ENCODE measurements around the gene TAB3. TPM values are rescaled to one million over a fixed set of nuclear protein-coding genes. Genes with fewer than 3 reads are reported as not detected.
"Not testable (repeated sequence)": the region's sequence is repeated elsewhere in the genome, so short reads cannot be mapped to it uniquely, and the experiment has no call there.

The TAB3 gene
- total RNA-seq, 4 donors from 2014 or later: 21.2 to 51.2 (median 39.2) TPM

GRCh38 chrX:30806187-30806728 is 82.8 kb downstream of the TAB3 start:
- DNase-seq: no peak
- H3K4me3 ChIP-seq: no peak overlapping the region
- TF ChIP-seq POLR2A (IDR thresholded peaks at IDR 0.05): no peak
- TF ChIP-seq, protein P1, sequence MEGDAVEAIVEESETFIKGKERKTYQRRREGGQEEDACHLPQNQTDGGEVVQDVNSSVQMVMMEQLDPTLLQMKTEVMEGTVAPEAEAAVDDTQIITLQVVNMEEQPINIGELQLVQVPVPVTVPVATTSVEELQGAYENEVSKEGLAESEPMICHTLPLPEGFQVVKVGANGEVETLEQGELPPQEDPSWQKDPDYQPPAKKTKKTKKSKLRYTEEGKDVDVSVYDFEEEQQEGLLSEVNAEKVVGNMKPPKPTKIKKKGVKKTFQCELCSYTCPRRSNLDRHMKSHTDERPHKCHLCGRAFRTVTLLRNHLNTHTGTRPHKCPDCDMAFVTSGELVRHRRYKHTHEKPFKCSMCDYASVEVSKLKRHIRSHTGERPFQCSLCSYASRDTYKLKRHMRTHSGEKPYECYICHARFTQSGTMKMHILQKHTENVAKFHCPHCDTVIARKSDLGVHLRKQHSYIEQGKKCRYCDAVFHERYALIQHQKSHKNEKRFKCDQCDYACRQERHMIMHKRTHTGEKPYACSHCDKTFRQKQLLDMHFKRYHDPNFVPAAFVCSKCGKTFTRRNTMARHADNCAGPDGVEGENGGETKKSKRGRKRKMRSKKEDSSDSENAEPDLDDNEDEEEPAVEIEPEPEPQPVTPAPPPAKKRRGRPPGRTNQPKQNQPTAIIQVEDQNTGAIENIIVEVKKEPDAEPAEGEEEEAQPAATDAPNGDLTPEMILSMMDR (IDR thresholded peaks at IDR 0.05): no peak
- H3K36me3 ChIP-seq: no peaks in the 10 kb centered on the region
- H3K4me1 ChIP-seq: no peaks in the 10 kb centered on the region
- H3K27me3 ChIP-seq: no peaks in the 10 kb centered on the region
- H3K9me3 ChIP-seq: no peaks in the 10 kb centered on the region
- intact Hi-C loops (cut with DNase I; ENCODE audit: low total_unique reads): no loop called here
- H3K27ac ChIP-seq: no peak overlapping the region

- Histone ChIP-seq H3K4me1 (no peaks in the 10 kb centered on the region), H3K27me3 (no peaks in the 10 kb centered on the region), H3K9me3 (no peaks in the 10 kb centered on the region), H3K27ac (no peak overlapping the region), H3K36me3 (no peaks in the 10 kb centered on the region), H3K4me3 (no peak overlapping the region)
- intact Hi-C loops (cut with DNase I; ENCODE audit: low total_unique reads): no loop called here
- no peak for TF ChIP-seq POLR2A (IDR thresholded peaks at IDR 0.05)
- TF ChIP-seq, protein P1 (IDR thresholded peaks at IDR 0.05): no peak
- no peak for DNase-seq
Observed at GRCh38 chrX:30804462-30804861, 84.6 kb downstream of the TAB3 start.

GRCh38 chrX:30800901-30801300 is 88.2 kb downstream of the TAB3 start:
- H3K4me1 ChIP-seq: no peaks in the 10 kb centered on the region
- no peak overlapping the region for H3K4me3 ChIP-seq
- no peaks in the 10 kb centered on the region for H3K36me3 ChIP-seq
- H3K9me3 ChIP-seq: no peaks in the 10 kb centered on the region
- DNase-seq: no peak
- TF ChIP-seq, protein P1 (IDR thresholded peaks at IDR 0.05): no peak
- no peak for TF ChIP-seq POLR2A (IDR thresholded peaks at IDR 0.05)
- H3K27me3 ChIP-seq: no peaks in the 10 kb centered on the region
- intact Hi-C loops (cut with DNase I; ENCODE audit: low total_unique reads): no loop called here
- H3K27ac ChIP-seq: no peak overlapping the region

DNA sequence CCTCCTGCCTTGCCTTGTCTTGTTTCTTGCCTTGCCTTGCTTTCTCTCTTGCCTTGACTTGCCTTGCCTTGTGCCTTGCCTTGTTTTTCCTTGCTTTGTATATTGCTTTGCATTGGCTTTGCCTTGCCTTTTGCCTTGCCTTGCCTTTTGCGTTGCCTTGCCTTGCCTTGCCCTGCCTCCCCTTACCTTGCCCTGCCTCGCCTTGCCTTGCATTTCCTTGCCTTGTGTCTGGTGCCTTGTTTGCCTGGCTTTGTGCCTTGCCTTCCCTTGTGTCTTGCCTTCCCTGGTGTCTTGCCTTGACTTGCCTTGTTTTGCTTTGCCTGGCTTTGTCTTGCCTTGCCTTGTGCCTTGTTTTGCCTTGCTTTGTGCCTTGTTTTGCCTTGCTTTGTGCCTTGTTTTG is 89.7 kb downstream of the TAB3 start:
- no peak overlapping the region for H3K4me3 ChIP-seq
- no peaks in the 10 kb centered on the region for H3K27me3 ChIP-seq
- TF ChIP-seq POLR2A (IDR thresholded peaks at IDR 0.05): no peak
- TF ChIP-seq, protein P1 (IDR thresholded peaks at IDR 0.05): no peak
- intact Hi-C loops (cut with DNase I; ENCODE audit: low total_unique reads): no loop called here
- no peak for DNase-seq
- no peaks in the 10 kb centered on the region for H3K9me3 ChIP-seq
- H3K27ac ChIP-seq: no peak overlapping the region
- H3K4me1 ChIP-seq: no peaks in the 10 kb centered on the region
- H3K36me3 ChIP-seq: no peaks in the 10 kb centered on the region

- no peak for TF ChIP-seq POLR2A (IDR thresholded peaks at IDR 0.05)
- TF ChIP-seq, protein P1 (IDR thresholded peaks at IDR 0.05): no peak
Observed at GRCh38 chrX:30798810-30799209, 90.2 kb downstream of the TAB3 start.

GRCh38 chrX:30797301-30797700 is 91.8 kb downstream of the TAB3 start:
- DNase-seq; H3K27me3 ChIP-seq; H3K4me1 ChIP-seq; intact Hi-C loops (cut with DNase I; ENCODE audit: low total_unique reads); H3K27ac ChIP-seq; H3K4me3 ChIP-seq; H3K9me3 ChIP-seq; H3K36me3 ChIP-seq: not testable (repeated sequence)

More at GRCh38 chrX:30798810-30799209, 90.2 kb downstream of the TAB3 start:
- DNase-seq: no peak
- no peak overlapping the region for H3K4me3 ChIP-seq
- H3K36me3 ChIP-seq: no peaks in the 10 kb centered on the region
- H3K4me1 ChIP-seq: no peaks in the 10 kb centered on the region
- intact Hi-C loops (cut with DNase I; ENCODE audit: low total_unique reads): no loop called here
- H3K9me3 ChIP-seq: no peaks in the 10 kb centered on the region
- H3K27ac ChIP-seq: no peak overlapping the region
- no peaks in the 10 kb centered on the region for H3K27me3 ChIP-seq
